Sigmoid colon (tissue), 4 donors: ENCODE data around the gene CTR9.

Experiments
- CTCF ChIP-seq, 4 experiments: fragments of 450-650 bp in 3 of 4; fragments of 200-600 bp in 1 of 4; IDR thresholded peaks; one replicate each; pipeline ENCODE4 v1.5.1; 2016 to 2019; ENCODE audit warnings: antibody characterized with exemption in 4 of 4, mild to moderate bottlenecking in 3 of 4, moderate library complexity in 2 of 4
- EP300 ChIP-seq, 4 donors: sonication (generic); formaldehyde crosslinking; IDR thresholded peaks; one replicate each; pipeline ENCODE4 v1.6.1; 2017; ENCODE audit warnings: antibody characterized with exemption in 4 of 4
- POLR2A ChIP-seq, 2 donors: fragments of 450-650 bp; IDR thresholded peaks; one replicate each; pipeline ENCODE4 v1.6.1; 2016; ENCODE audit warnings: antibody characterized with exemption in 2 of 2, mild to moderate bottlenecking in 2 of 2, moderate library complexity in 2 of 2
- POLR2AphosphoS5 ChIP-seq, 4 donors: sonication (generic); formaldehyde crosslinking; IDR thresholded peaks; one replicate each; pipeline ENCODE4 v1.6.1; 2017; ENCODE audit warnings: antibody characterized with exemption in 4 of 4

GRCh38 chr11:10785146-10785474 is 34.1 kb downstream of the CTR9 start:
- no peak for TF ChIP-seq CTCF (IDR thresholded peaks at IDR 0.05)
- TF ChIP-seq POLR2A (IDR thresholded peaks at IDR 0.05) = no peak
- no peak for TF ChIP-seq POLR2AphosphoS5 (IDR thresholded peaks at IDR 0.05)
- no peak for TF ChIP-seq EP300 (IDR thresholded peaks at IDR 0.05)
